ENCODE data around the gene OARD1. TPM values are rescaled to one million over a fixed set of nuclear protein-coding genes. Genes with fewer than 3 reads are reported as not detected.

The OARD1 gene
- total RNA-seq, 2 donors from 2014 or later: 39.9 to 52.6 TPM

- ATAC-seq (peak in 1 of 2 donors; percentile 11), DNase-seq (ENCODE audit: low spot score in 2 of 2) (no peak)
- no peaks in the 10 kb centered on the region for H3K9me3 Mint-ChIP-seq
- peak overlapping the region in 1 of 2 donors; percentile 10 for H3K27ac Mint-ChIP-seq
- H3K36me3 Mint-ChIP-seq: no peaks in the 10 kb centered on the region
Measured at GRCh38 chr6:41040940-41041536, 31.1 kb downstream of the OARD1 start.

GRCh38 chr6:41040101-41040939 lies 31.8 kb downstream of the OARD1 start:
- Mint-ChIP-seq H3K9me3 (no peaks in the 10 kb centered on the region), H3K27ac (peak overlapping the region; percentile 10 to 77), H3K36me3 (no peaks in the 10 kb centered on the region)
- DNase-seq (ENCODE audit: low spot score in 2 of 2) (no peak), ATAC-seq (peak; percentile 75 to 82)

GRCh38 chr6:41039060-41039998 lies 32.8 kb downstream of the OARD1 start, which contains the start of gene UNC5CL:
Gene UNC5CL, minus strand, starts transcription at chr6:41039221. Its CDS starts 4,147 bp downstream, at chr6:41035074.
- ATAC-seq (peak; percentile 47 to 73), DNase-seq (ENCODE audit: low spot score in 2 of 2) (peak in 1 of 2 donors; percentile 70)
- Mint-ChIP-seq H3K36me3 (no peaks in the 10 kb centered on the region), H3K9me3 (no peaks in the 10 kb centered on the region), H3K27ac (peak within 1 kb of the TSS in 1 of 2 donors; percentile 10)

- no peaks in the 10 kb centered on the region for H3K9me3 Mint-ChIP-seq
- ATAC-seq: no peak
- H3K27ac Mint-ChIP-seq: no peak overlapping the region
- DNase-seq (ENCODE audit: low spot score in 2 of 2): no peak
- H3K36me3 Mint-ChIP-seq: no peaks in the 10 kb centered on the region
Measured at GRCh38 chr6:41038205-41038604, 34.0 kb downstream of the OARD1 start.

GRCh38 chr6:41037107-41037900 lies 34.9 kb downstream of the OARD1 start:
- Mint-ChIP-seq H3K36me3 (no peaks in the 10 kb centered on the region), H3K27ac (peak overlapping the region in 1 of 2 donors; percentile 14), H3K9me3 (no peaks in the 10 kb centered on the region)
- DNase-seq (ENCODE audit: low spot score in 2 of 2) (no peak), ATAC-seq (no peak)

GRCh38 chr6:41036601-41037000 lies 35.6 kb downstream of the OARD1 start:
- DNase-seq (ENCODE audit: low spot score in 2 of 2) (no peak), ATAC-seq (no peak)
- H3K27ac Mint-ChIP-seq: peak overlapping the region in 1 of 2 donors; percentile 14
- no peaks in the 10 kb centered on the region for H3K36me3 Mint-ChIP-seq
- H3K9me3 Mint-ChIP-seq: no peaks in the 10 kb centered on the region

GRCh38 chr6:41036186-41036585 lies 36.0 kb downstream of the OARD1 start:
- H3K9me3 Mint-ChIP-seq: no peaks in the 10 kb centered on the region
- ATAC-seq (no peak), DNase-seq (ENCODE audit: low spot score in 2 of 2) (no peak)
- H3K36me3 Mint-ChIP-seq: no peaks in the 10 kb centered on the region
- peak overlapping the region in 1 of 2 donors; percentile 14 for H3K27ac Mint-ChIP-seq

- Mint-ChIP-seq H3K36me3 (no peaks in the 10 kb centered on the region), H3K9me3 (no peaks in the 10 kb centered on the region), H3K27ac (peak overlapping the region in 1 of 2 donors; percentile 44)
- DNase-seq (ENCODE audit: low spot score in 2 of 2): no peak
- no peak for ATAC-seq
Measured at GRCh38 chr6:41033776-41034175, 38.4 kb downstream of the OARD1 start.

GRCh38 chr6:41032830-41033229 lies 39.3 kb downstream of the OARD1 start:
- ATAC-seq: no peak
- no peak for DNase-seq (ENCODE audit: low spot score in 2 of 2)
- H3K27ac Mint-ChIP-seq: peak overlapping the region in 1 of 2 donors; percentile 44
- no peaks in the 10 kb centered on the region for H3K9me3 Mint-ChIP-seq
- no peaks in the 10 kb centered on the region for H3K36me3 Mint-ChIP-seq

- ATAC-seq (peak; percentile 39 to 68), DNase-seq (ENCODE audit: low spot score in 2 of 2) (peak in 1 of 2 donors; percentile 11)
- Mint-ChIP-seq H3K27ac (peak overlapping the region; percentile 77 to 90), H3K36me3 (no peaks in the 10 kb centered on the region), H3K9me3 (no peaks in the 10 kb centered on the region)
Measured at GRCh38 chr6:41028561-41029412, 43.4 kb downstream of the OARD1 start.

GRCh38 chr6:41027799-41028560 lies 44.2 kb downstream of the OARD1 start:
- Mint-ChIP-seq H3K9me3 (no peaks in the 10 kb centered on the region), H3K36me3 (no peaks in the 10 kb centered on the region), H3K27ac (peak overlapping the region; percentile 77 to 96)
- DNase-seq (ENCODE audit: low spot score in 2 of 2): peak; percentile 86 to 91
- peak; percentile 90 for ATAC-seq

GRCh38 chr6:41027241-41027640 lies 44.9 kb downstream of the OARD1 start:
- no peaks in the 10 kb centered on the region for H3K9me3 Mint-ChIP-seq
- ATAC-seq: no peak
- no peak for DNase-seq (ENCODE audit: low spot score in 2 of 2)
- no peaks in the 10 kb centered on the region for H3K36me3 Mint-ChIP-seq
- H3K27ac Mint-ChIP-seq: peak overlapping the region; percentile 77 to 96

- no peaks in the 10 kb centered on the region for H3K9me3 Mint-ChIP-seq
- no peak overlapping the region for H3K27ac Mint-ChIP-seq
- no peaks in the 10 kb centered on the region for H3K36me3 Mint-ChIP-seq
- ATAC-seq (no peak), DNase-seq (ENCODE audit: low spot score in 2 of 2) (no peak)
Measured at GRCh38 chr6:41025966-41026530, 46.1 kb downstream of the OARD1 start.

- Mint-ChIP-seq H3K36me3 (no peaks in the 10 kb centered on the region), H3K9me3 (no peaks in the 10 kb centered on the region), H3K27ac (no peak overlapping the region)
- no peak for ATAC-seq
- no peak for DNase-seq (ENCODE audit: low spot score in 2 of 2)
Measured at GRCh38 chr6:41023114-41023513, 49.0 kb downstream of the OARD1 start.
